ENCODE results near the gene RAPGEF1. TPM values are rescaled to one million over a fixed set of nuclear protein-coding genes. Genes with fewer than 3 reads are reported as not detected.
"Not testable (repeated sequence)": the region's sequence is repeated elsewhere in the genome, so short reads cannot be mapped to it uniquely, and the experiment has no call there.

Gene RAPGEF1
- total RNA-seq, 2 donors from 2014 or later: 45.8 to 105 TPM

DNA sequence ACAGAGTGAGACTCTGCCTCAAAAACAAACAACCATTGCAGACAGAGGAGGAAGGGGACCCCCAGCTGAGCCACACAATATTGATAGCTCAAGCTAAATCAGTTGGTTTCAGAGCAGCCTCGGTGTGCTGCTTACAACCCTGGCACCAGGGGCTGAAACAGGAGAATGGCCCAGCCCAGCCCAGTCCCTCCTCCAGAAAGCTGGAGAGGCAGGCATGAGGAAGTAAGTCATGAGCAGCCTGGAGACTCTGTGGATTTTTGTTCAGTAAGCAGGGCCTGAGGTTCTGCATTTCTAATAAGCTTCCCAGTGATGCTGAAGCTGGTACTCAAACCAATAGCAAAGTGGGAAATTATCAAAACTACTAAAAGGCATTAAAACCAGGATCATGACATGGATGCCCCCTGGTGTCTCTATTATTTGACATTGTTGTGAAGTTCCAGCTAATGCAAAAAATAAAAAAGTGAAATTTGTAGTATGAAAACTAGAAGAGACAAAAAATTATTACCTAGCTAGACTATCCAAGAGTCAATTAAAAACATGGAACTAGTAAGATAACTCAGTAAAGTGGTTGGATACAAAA lies 180.4 kb downstream of the RAPGEF1 start:
- no peak for DNase-seq (ENCODE audit: low spot score in 2 of 2)
- ATAC-seq: no peak
- Mint-ChIP-seq H3K36me3 (peaks cover 0 to 5% of the 10 kb centered on the region in 2 donors), H3K9me3 (no peaks in the 10 kb centered on the region), H3K27ac (peak overlapping the region in 1 of 2 donors; percentile 46)

DNA sequence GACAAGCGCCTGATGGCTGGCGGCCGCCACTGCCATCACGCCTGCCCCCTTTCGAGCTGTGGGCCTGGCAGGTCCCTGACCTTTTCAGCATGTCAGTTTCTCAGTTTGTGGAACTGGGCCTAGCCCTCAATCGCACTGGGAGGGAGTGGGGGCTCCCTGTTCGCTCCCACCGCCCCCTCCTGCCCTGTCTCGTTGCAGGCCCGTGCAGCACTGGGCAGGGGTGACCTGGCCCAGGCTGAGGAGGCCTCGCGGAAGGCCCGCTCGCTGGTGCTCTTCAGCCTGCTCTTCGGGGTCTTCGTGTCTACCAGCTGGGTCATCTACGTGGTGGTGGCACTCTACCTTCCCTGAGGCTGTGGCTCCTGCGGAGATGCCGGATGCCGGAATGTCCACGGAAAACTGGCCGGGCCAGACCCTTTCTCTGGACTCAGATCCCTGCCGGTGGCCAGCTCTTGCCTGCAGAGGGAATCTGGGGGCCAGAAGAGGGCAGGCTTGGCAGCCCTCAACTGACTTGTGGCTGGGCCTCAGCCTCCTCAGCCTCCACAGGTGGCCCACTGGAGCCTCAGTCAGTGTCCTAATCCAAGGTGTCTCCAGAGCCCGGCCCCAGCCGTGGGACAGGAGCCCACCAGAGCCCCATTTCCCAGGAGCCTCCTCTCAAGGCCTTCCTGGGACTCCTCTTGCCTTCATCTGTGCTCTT lies 181.9 kb downstream of the RAPGEF1 start:
- peak in 1 of 2 donors; percentile 29 for ATAC-seq
- Mint-ChIP-seq H3K27ac (no peak overlapping the region), H3K9me3 (no peaks in the 10 kb centered on the region), H3K36me3 (peaks cover 0 to 5% of the 10 kb centered on the region in 2 donors)
- DNase-seq (ENCODE audit: low spot score in 2 of 2): no peak

DNA sequence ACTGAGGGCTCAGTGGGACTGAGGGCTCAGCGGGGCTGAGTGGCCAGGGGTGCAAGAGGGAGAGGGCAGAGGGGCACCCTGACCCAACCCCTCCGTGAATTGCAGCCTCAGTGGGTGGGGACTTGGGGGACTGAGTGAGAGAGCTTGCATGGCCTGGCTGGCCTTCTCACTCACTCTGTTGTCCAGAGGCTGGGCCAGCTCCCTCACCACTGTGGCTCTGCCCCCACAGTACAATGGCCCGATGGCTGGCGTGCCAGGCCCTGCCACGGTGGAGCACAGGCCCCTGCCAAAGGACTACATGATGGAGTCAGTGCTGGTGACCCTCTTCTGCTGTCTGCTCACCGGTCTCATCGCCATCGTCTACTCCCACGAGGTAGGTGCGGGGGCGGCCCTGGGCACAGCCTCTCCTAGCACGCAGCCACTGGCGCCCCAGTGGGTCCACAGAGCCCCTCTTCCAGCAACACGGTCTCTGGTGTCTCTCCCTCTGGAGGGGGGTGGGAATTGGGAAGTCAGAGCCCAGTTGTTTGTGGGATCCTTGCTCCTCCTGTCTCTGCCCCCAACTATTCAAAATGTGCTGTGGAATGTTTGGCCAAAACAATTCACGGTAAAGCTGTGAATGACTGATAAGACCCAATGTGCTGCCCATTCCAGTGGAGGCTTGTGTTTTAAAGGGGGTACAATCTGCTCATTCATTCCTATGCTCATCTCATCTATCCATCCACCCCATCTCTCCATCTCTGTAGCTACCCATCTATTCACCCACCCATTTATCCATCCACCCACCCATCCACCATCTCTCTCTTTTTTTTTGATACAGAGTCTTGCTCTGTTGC lies 183.8 kb downstream of the RAPGEF1 start:
- peak in 1 of 2 donors; percentile 12 for ATAC-seq
- no peak overlapping the region for H3K27ac Mint-ChIP-seq
- no peaks in the 10 kb centered on the region for H3K9me3 Mint-ChIP-seq
- no peak for DNase-seq (ENCODE audit: low spot score in 2 of 2)
- H3K36me3 Mint-ChIP-seq: peaks cover 0 to 5% of the 10 kb centered on the region in 2 donors

DNA sequence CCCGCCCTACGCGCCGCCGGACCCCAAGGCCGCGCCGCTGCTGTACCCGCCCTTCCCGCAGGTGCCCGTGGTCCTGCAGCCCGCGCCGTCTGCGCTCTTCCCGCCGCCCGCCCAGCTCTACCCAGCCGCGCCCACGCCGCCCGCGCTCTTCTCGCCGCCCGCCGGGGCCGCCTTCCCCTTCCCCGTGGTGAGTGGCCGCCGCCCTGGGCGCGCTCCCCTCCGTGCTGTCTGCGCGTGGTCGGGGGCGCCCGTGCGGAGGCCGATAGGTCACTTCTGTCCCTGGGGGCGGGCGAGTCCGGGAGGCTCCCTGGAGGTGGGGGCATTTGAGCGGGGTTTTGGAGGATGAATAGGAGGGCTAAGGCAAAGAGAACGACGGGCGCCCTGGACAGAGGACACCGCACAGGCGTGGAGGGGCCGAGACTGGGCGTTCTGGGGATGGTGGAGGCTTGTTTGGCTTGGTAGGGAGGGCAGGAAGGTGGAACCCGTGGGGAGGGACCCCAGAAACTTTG lies 185.0 kb downstream of the RAPGEF1 start:
- peaks cover 0 to 4% of the 10 kb centered on the region in 2 donors for H3K36me3 Mint-ChIP-seq
- H3K27ac Mint-ChIP-seq: no peak overlapping the region
- no peak for ATAC-seq
- H3K9me3 Mint-ChIP-seq: no peaks in the 10 kb centered on the region
- DNase-seq (ENCODE audit: low spot score in 2 of 2): no peak

DNA sequence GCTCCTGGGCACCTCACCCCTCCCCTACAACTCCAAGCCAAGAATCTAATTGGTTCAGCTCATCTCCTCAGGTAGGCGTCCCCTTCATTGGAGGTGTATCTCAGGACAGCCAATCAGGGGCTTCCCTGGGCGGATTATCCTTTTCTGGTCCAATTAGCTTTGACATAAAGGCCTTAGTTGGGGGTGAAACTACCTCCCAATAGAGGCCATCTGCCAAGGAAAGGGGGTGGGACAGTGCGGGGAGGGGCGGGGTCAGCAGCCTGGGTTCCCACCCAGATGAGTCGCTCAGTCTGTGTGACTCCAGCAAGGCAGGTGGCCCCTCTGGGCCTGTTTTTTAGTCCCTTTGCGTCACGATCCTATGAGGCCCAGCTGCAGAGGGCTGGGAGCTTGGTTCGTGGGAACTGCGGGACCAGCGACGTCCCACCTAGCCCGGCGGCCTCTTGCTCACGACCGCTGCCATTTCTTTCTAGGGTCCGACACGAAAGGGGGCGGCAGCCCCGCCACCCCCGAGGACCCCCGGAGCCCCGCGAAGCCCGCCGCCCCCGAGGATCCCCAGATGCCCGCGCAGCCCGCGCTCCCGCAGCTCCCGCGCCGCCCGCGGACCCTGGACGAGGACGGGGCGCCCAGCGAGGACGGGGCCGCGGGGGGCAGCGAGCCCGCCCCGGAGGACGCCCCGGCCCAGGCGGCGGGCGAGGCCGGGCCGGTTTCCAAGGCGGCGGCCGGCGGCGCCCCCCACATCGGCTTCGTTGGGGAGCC lies 185.6 kb downstream of the RAPGEF1 start:
- DNase-seq (ENCODE audit: low spot score in 2 of 2) (no peak), ATAC-seq (no peak)
- H3K9me3 Mint-ChIP-seq: no peaks in the 10 kb centered on the region
- peaks cover under 1 to 2% of the 10 kb centered on the region in 2 donors for H3K36me3 Mint-ChIP-seq
- H3K27ac Mint-ChIP-seq: no peak overlapping the region

DNA sequence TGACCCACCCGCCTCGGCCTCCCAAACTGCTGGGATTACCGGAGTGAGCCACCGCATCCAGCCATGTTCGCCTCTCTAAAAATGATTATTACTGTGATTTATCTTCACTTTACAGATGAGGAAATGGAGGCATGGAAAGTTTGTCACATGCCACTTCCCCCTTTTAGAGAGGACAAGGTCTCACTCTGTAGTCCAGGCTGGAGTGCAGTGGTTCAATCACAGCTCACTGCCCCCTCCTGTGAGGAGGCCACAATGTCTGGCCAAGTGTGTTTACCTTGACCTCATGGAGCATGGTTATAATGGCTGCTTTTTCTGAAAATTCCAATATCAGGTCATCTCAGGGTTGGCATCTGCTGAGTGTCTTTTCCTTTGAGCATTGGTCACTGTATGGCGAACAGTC lies 187.8 kb downstream of the RAPGEF1 start:
- Mint-ChIP-seq H3K36me3 (peaks cover 20 to 21% of the 10 kb centered on the region in 2 donors), H3K27ac (no peak overlapping the region), H3K9me3 (no peaks in the 10 kb centered on the region)
- no peak for ATAC-seq
- DNase-seq (ENCODE audit: low spot score in 2 of 2): no peak

DNA sequence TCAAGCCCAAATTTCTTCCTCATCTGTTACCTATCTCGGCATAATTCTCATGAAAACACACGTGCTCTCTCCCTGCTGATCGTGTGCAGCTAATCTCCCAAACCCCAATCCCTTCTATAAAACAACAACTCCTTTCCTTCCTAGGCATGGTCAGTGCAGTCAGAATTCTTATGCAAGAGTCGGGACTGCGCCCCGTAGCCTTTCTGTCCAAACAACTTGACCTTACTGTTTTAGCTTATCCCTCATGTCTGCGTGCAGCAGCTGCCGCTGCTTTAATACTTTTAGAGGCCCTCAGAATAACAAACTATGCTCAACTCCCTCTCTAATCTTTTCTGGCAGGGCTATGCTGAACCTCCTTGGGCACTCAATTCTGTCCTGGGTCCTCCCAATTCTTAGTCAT lies 189.4 kb downstream of the RAPGEF1 start:
- peaks cover 20 to 21% of the 10 kb centered on the region in 2 donors for H3K36me3 Mint-ChIP-seq
- H3K9me3 Mint-ChIP-seq; ATAC-seq; DNase-seq (ENCODE audit: low spot score in 2 of 2); H3K27ac Mint-ChIP-seq: not testable (repeated sequence)

DNA sequence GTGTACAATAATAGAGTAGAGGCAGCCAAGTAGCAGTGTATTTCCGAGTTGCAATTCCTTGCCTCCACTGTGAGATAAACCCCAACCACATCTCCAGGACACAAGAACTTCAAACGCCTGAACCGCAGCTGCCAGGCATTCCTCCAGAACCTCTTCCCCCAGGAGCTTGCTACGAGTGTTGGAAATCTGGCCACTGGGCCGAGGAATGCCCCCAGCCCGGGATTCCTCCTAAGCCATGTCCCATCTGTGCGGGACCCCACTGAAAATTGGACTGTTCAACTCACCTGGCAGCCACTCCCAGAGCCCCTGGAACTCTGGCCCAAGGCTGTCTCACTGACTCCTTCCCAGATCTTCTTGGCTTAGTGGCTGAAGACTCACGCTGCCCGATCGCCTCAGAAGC lies 190.7 kb downstream of the RAPGEF1 start:
- H3K9me3 Mint-ChIP-seq; DNase-seq (ENCODE audit: low spot score in 2 of 2); ATAC-seq; H3K27ac Mint-ChIP-seq: not testable (repeated sequence)
- peaks cover 26 to 29% of the 10 kb centered on the region in 2 donors for H3K36me3 Mint-ChIP-seq

DNA sequence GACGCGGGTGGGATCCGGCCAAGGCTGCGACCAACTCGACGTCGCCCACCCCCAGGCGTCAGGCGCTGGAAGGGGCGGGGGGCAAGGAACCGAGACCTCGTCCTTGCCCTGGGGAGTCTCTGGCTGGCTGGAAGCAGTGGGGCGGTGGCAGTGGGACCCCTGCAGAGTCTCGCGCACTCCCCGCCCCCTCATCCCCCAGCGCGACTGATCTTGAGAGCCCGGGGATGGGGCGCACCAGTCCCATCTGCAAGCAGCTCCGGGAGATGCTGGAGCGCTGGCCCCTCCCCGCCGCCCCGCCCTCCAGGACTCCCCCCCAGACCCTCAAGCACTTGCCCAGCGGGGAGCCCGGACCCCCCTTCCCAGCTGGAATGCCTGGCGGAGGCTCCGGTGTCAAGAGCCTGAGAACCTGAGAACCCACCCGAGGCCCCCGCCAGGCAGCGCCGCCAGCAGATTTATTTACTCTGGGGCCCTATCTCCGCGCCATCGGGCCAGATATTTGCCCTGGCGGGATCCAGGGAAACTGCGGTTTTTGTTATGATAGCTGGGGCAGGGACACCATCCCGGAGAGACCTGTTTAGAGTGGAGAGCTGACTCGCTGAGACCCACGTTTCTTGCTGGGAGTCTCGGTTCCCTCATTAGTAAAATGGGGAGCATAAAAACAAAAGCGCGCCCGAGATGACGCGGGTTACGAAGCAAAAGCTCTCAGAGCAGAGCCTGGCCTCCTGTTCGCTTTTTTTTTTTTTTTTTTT lies 193.4 kb downstream of the RAPGEF1 start:
- DNase-seq (ENCODE audit: low spot score in 2 of 2): no peak
- Mint-ChIP-seq H3K36me3 (peaks cover 31 to 49% of the 10 kb centered on the region in 2 donors), H3K27ac (no peak overlapping the region), H3K9me3 (peaks cover 11 to 17% of the 10 kb centered on the region in 2 donors)
- peak; percentile 22 to 63 for ATAC-seq

DNA sequence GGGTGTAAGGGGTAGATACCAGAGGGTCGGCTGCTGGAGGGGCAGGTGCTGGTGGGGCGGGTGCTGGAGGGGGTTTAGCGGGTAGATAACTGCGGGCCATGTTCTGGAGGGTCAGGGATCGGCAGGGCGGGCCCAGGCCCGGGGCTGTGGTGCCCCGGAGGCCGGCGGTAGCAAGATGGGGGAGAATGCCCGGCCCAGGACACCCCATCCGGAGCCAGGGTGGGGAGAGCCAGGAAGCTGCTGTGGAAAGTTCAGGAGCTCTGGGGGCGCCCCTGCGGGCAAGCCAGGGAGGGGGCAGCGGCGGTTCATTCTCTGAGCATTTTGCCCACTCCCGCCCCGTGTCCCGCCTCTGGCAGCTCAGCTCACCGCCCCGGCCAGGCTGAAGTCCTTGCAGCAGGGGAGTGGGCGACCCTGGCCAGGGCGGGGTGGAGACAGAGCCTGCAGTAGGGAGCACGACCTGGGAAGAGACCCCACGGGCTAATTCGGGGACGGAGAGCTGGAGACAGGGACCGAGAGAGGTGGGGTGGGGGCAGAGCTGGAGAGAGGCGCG lies 194.0 kb downstream of the RAPGEF1 start:
- DNase-seq (ENCODE audit: low spot score in 2 of 2) (no peak), ATAC-seq (no peak)
- Mint-ChIP-seq H3K9me3 (peaks cover 11 to 17% of the 10 kb centered on the region in 2 donors), H3K36me3 (peaks cover 31 to 49% of the 10 kb centered on the region in 2 donors), H3K27ac (no peak overlapping the region)

DNA sequence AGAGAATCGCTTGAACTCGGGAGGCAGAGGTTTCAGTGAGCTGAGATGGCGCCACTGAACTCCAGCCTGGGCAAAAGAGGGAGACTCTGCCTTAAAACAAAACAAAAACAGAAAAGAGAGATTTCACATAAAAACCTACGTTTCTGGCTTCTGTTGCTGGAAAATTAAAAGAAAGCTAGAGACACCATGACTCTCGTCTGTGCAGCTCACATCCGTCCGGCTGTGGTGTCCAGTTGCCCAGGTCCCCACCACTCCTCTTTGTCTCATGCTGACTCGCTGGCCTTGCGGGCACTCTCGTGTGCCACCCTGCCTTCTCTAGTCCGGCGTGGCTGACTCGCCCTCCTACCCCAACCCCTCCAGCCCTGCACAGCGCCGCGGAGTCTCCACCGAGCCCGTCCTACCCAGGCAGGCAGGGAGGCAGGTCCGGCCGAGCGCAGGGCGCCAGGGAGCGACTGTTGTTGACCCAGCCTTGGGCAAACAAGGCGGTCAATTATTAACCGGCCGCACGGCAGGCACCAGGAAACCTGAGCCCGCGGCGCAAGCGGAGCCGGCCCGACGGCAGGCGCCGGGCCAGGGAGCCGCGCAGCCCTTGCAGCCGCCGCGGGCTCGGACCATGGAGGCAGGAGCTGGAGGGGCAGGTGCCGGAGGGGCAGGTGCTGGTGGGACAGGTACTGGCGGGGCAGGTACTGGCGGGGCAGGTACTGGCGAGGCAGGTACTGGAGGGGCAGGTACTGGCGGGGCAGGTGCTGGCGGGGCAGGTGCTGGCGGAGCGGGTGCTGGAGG lies 194.7 kb downstream of the RAPGEF1 start, which contains the start of gene PRRT1B:
PRRT1B (plus strand) TSS at position 521 of the 783 bp plus-strand sequence; CDS start at position 614, 93 bp downstream.
- no peak for ATAC-seq
- no peak within 1 kb of the TSS for H3K27ac Mint-ChIP-seq

DNA sequence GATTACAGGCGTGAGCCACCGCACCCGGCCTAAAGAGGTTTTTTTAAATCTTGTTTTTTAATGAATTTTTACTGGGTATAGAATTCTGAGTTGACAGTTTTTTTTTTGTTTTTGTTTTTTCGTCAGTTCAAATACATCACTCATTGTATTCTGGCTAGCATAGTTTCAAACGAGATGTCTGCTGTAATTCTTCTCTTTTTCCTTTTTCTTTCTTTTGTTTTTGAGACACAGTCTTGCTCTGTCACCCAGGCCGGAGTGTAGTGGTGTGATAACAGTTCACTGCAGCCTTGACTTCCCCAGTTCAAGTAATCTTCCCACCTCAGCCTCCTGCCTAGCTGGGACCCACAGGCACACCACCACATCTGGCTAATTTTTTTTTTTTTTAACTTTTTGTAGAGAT lies 196.7 kb downstream of the RAPGEF1 start:
- ATAC-seq (no peak), DNase-seq (ENCODE audit: low spot score in 2 of 2) (no peak)
- Mint-ChIP-seq H3K9me3 (peaks cover 11 to 17% of the 10 kb centered on the region in 2 donors), H3K27ac (no peak overlapping the region), H3K36me3 (peaks cover 19 to 35% of the 10 kb centered on the region in 2 donors)

More for the DNA sequence above, 194.7 kb downstream of the RAPGEF1 start, which contains the start of gene PRRT1B:
- no peak for DNase-seq (ENCODE audit: low spot score in 2 of 2)
- Mint-ChIP-seq H3K9me3 (peaks cover 11 to 17% of the 10 kb centered on the region in 2 donors), H3K36me3 (peaks cover 31 to 49% of the 10 kb centered on the region in 2 donors)

DNA sequence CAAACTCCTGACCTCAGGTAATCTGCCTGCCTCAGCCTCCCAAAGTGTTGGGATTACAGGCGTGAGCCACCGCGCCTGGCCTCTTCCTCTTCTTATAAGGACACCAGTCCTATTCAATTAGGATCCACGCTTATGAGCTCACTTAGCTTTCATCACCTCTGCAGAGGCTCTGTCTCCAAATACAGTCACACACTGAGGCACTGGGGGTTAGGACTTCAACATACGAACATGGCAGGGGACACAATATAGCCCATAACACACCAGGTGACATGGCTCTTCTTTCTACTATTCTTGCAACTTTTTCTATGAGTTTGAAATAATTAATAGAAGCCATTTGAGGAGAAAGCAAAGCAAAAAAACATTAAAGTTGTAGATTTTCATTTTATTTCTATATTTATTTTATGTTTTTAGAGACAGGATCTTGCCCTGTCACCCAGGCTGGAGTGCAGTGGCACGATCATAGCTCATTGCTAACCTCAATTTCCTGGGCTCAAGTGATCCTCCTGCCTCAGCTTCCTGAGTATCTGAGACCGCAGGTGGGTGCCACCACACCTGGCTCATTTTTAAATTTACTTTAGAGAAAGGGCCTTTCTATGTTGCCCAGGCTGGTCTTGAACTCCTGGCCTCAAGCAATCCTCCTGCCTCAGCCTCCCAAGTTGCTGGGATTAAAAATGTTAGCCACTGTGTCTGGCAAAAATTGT lies 200.5 kb downstream of the RAPGEF1 start:
- Mint-ChIP-seq H3K27ac (no peak overlapping the region), H3K9me3 (peaks cover 11 to 14% of the 10 kb centered on the region in 2 donors), H3K36me3 (peaks cover 7 to 21% of the 10 kb centered on the region in 2 donors)
- DNase-seq (ENCODE audit: low spot score in 2 of 2) (no peak), ATAC-seq (peak in 1 of 2 donors; percentile 44)

DNA sequence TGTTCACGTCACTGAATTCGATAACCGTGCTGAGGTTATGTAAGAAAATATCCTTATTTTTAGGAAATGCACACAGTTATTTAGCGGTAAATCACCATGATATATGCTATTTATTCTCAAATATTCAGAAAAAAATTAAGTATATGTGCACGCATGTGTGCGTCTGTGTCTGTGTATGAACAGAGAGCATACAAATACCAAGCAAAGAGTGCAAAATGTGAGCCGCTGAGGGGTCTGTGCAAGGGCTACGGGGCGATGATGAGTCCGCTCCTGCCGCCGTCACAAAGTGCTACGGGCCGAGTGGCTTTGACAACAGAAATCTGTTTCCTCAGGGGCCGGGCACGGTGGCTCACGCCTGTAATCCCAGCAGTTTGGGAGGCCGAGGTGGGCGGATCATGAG lies 201.9 kb downstream of the RAPGEF1 start:
- DNase-seq (ENCODE audit: low spot score in 2 of 2) (no peak), ATAC-seq (no peak)
- H3K27ac Mint-ChIP-seq: no peak overlapping the region
- peaks cover 0 to 7% of the 10 kb centered on the region in 2 donors for H3K36me3 Mint-ChIP-seq
- peaks cover 4 to 5% of the 10 kb centered on the region in 2 donors for H3K9me3 Mint-ChIP-seq

Measured in activated naive CD4-positive, alpha-beta T cell treated with anti-CD3 and anti-CD28 coated beads, Interleukin-2, amount 50 U/mL, for 72 hours (primary cell).